Measurements from ENCODE around the gene USP26.
A peak's percentile ranks its signal among the peaks of the same experiment; 100 is the strongest.
"Not testable (repeated sequence)": the region's sequence is repeated elsewhere in the genome, so short reads cannot be mapped to it uniquely, and the experiment has no call there.

The USP26 gene

GRCh38 chrX:132986556-132986955 is 110.4 kb downstream of the USP26 start:
- peak; percentile 5 for DNase-seq (ENCODE audit: low read depth)
- no peak for TF ChIP-seq CTCF (IDR thresholded peaks at IDR 0.05; ENCODE audit: insufficient read depth, low read depth, low read length, missing control alignments)
- H3K4me3 ChIP-seq (ENCODE audit: low read length) = no peak overlapping the region

GRCh38 chrX:132984058-132984650 is 112.8 kb downstream of the USP26 start:
- no peak overlapping the region for H3K4me3 ChIP-seq (ENCODE audit: low read length)
- TF ChIP-seq CTCF (IDR thresholded peaks at IDR 0.05; ENCODE audit: insufficient read depth, low read depth, low read length, missing control alignments) = no peak
- no peak for DNase-seq (ENCODE audit: low read depth)

- no peak for DNase-seq (ENCODE audit: low read depth)
- no peak for TF ChIP-seq CTCF (IDR thresholded peaks at IDR 0.05; ENCODE audit: insufficient read depth, low read depth, low read length, missing control alignments)
- no peak overlapping the region for H3K4me3 ChIP-seq (ENCODE audit: low read length)
These were observed 113.4 kb downstream of the USP26 start for GRCh38 chrX:132983496-132983895.

GRCh38 chrX:132980035-132980434 is 116.9 kb downstream of the USP26 start:
- DNase-seq (ENCODE audit: low read depth); H3K4me3 ChIP-seq (ENCODE audit: low read length): not testable (repeated sequence)
